Liver (tissue), 3 donors: ENCODE data around the gene IL1RAPL2.

Experiments
- FOXA2 ChIP-seq: IDR thresholded peaks from 2 replicates; pipeline ENCODE4 v1.6.1; 2016; ENCODE audit warnings: antibody characterized with exemption
- JUND ChIP-seq, 2 donors: IDR thresholded peaks; 2 replicates each; pipeline ENCODE4 v1.6.1; 2016; ENCODE audit warnings: antibody characterized with exemption in 2 of 2
- RAD21 ChIP-seq, 2 donors: IDR thresholded peaks; 2 replicates each; pipeline ENCODE4 v1.6.1; 2016; ENCODE audit warnings: antibody characterized with exemption in 2 of 2, mild to moderate bottlenecking in 2 of 2
- TF ChIP-seq, protein P1 (sequence below): fragments of 150-350 bp; IDR thresholded peaks from 2 replicates; pipeline ENCODE4 v1.5.1; 2017; ENCODE audit warnings: improper control_type of control experiment, low read depth, low read length; ENCODE audit not compliant: missing input control
- TF ChIP-seq, protein P2 (sequence below): IDR thresholded peaks from 2 replicates; pipeline ENCODE4 v1.6.1; 2016; ENCODE audit warnings: antibody characterized with exemption
- TF ChIP-seq, protein P3 (sequence below): IDR thresholded peaks from 2 replicates; pipeline ENCODE4 v1.6.1; 2016; ENCODE audit warnings: antibody characterized with exemption
- donor health status: healthy.
- donor health status: healthy.

DNA sequence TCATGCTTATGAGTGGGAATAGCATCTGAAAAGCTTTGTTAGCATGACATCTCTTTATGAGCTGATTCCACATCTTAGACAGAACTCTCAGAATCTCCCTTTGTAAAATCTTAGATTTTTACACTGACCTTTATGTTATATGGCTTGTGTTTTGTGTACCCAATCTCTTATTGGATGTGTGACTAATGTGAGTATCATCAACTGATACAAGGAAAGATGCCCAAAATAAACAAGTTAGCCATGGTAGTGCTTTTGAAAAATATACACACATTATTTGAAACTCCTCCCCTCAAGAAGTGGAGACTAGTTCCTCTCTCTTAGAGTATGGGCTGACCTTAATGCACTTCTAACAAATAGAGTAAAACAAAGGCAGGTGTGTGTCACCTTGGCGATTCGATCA, 1096.2 kb downstream of the IL1RAPL2 start:
- TF ChIP-seq FOXA2 = no peak
- no peak for TF ChIP-seq JUND (IDR thresholded peaks at IDR 0.05)
- TF ChIP-seq, protein P1, sequence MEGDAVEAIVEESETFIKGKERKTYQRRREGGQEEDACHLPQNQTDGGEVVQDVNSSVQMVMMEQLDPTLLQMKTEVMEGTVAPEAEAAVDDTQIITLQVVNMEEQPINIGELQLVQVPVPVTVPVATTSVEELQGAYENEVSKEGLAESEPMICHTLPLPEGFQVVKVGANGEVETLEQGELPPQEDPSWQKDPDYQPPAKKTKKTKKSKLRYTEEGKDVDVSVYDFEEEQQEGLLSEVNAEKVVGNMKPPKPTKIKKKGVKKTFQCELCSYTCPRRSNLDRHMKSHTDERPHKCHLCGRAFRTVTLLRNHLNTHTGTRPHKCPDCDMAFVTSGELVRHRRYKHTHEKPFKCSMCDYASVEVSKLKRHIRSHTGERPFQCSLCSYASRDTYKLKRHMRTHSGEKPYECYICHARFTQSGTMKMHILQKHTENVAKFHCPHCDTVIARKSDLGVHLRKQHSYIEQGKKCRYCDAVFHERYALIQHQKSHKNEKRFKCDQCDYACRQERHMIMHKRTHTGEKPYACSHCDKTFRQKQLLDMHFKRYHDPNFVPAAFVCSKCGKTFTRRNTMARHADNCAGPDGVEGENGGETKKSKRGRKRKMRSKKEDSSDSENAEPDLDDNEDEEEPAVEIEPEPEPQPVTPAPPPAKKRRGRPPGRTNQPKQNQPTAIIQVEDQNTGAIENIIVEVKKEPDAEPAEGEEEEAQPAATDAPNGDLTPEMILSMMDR = no peak
- TF ChIP-seq, protein P2, sequence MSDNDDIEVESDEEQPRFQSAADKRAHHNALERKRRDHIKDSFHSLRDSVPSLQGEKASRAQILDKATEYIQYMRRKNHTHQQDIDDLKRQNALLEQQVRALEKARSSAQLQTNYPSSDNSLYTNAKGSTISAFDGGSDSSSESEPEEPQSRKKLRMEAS = no peak
- TF ChIP-seq, protein P3, sequence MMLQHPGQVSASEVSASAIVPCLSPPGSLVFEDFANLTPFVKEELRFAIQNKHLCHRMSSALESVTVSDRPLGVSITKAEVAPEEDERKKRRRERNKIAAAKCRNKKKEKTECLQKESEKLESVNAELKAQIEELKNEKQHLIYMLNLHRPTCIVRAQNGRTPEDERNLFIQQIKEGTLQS = no peak
- no peak for TF ChIP-seq RAD21 (IDR thresholded peaks at IDR 0.05)
